Measurements from ENCODE around the gene UCP2. TPM values are rescaled to one million over a fixed set of nuclear protein-coding genes. Genes with fewer than 3 reads are reported as not detected.
A peak's percentile ranks its signal among the peaks of the same experiment; 100 is the strongest.

The UCP2 gene
- total and polyA plus RNA-seq, 4 donors = 12.2 to 62.0 (median 36.9) TPM

DNA sequence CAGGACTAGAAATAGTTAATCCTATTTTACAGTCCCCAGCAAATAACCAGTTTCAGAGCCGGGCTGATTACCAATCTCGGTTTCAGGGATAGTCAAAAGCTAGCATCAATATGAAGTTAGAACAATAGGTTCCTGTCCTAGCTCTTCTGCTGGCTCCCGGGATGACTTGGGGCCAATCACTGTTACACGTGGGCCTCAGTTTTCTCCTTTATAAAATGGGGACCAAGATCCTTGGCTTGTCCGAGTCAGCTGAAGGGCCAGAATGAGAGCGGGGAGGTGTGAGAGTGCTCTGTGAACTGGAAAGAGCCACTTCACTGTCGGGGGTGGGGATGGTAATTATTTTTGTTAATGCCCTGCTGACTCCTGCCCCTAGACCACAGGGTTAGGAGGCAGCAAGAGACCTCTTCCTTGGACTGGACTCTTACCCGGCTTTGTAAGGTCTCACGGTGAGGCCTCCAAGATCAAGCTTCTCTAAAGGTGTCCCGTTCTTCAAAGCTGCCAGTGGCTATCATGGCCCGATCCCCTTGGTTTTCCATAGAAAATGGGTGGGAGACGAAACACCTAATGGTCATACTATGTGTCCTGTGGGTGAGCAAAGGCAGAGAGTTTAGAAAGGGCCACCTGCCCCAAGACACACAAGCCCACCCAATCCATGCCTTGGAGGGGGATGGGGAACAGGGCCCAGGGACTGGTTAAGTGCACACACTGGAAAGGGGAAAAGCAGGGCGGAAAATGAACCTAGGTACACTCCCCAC is 1.4 kb downstream of the UCP2 start:
- H3K9me3 ChIP-seq (ENCODE audit: control insufficient read depth, insufficient read depth, low read length) = no peaks in the 10 kb centered on the region
- H3K27ac ChIP-seq (ENCODE audit: low read depth, low read length) = no peak overlapping the region
- peak overlapping the region; percentile 92 for H3K4me3 ChIP-seq (ENCODE audit: low read depth, low read length)
- H3K27me3 ChIP-seq (ENCODE audit: control insufficient read depth, insufficient read depth, low read length) = no peaks in the 10 kb centered on the region
- peaks cover 20% of the 10 kb centered on the region for H3K36me3 ChIP-seq (ENCODE audit: control insufficient read depth, insufficient read depth, low read length)
- no peak for DNase-seq (ENCODE audit: low read depth in 4 of 6, low spot score in 6 of 6)
- WGBS (ENCODE audit: insufficient coverage) = 76% methylated on average over 7 of the region's 13 CpGs
- H3K4me1 ChIP-seq (ENCODE audit: control insufficient read depth, insufficient read depth, low read length) = peaks cover 32% of the 10 kb centered on the region

- Histone ChIP-seq H3K27ac (ENCODE audit: low read depth, low read length) (no peak overlapping the region), H3K4me1 (ENCODE audit: control insufficient read depth, insufficient read depth, low read length) (peaks cover 32% of the 10 kb centered on the region), H3K4me3 (ENCODE audit: low read depth, low read length) (no peak overlapping the region), H3K36me3 (ENCODE audit: control insufficient read depth, insufficient read depth, low read length) (peaks cover 28% of the 10 kb centered on the region), H3K9me3 (ENCODE audit: control insufficient read depth, insufficient read depth, low read length) (no peaks in the 10 kb centered on the region), H3K27me3 (ENCODE audit: control insufficient read depth, insufficient read depth, low read length) (no peaks in the 10 kb centered on the region)
- 91% methylated on average over 4 of the region's 6 CpGs for WGBS (ENCODE audit: insufficient coverage)
- no peak for DNase-seq (ENCODE audit: low read depth in 4 of 6, low spot score in 6 of 6)
These were observed 2.4 kb downstream of the UCP2 start for GRCh38 chr11:73980001-73980961.

- Histone ChIP-seq H3K27me3 (ENCODE audit: control insufficient read depth, insufficient read depth, low read length) (no peaks in the 10 kb centered on the region), H3K36me3 (ENCODE audit: control insufficient read depth, insufficient read depth, low read length) (peaks cover 36% of the 10 kb centered on the region), H3K9me3 (ENCODE audit: control insufficient read depth, insufficient read depth, low read length) (no peaks in the 10 kb centered on the region), H3K4me1 (ENCODE audit: control insufficient read depth, insufficient read depth, low read length) (peaks cover 27% of the 10 kb centered on the region), H3K4me3 (ENCODE audit: low read depth, low read length) (no peak overlapping the region), H3K27ac (ENCODE audit: low read depth, low read length) (no peak overlapping the region)
- 94% methylated on average over 3 of the region's 3 CpGs for WGBS (ENCODE audit: insufficient coverage)
- no peak for DNase-seq (ENCODE audit: low read depth in 4 of 6, low spot score in 6 of 6)
These were observed 4.0 kb downstream of the UCP2 start for GRCh38 chr11:73978576-73979086.

DNA sequence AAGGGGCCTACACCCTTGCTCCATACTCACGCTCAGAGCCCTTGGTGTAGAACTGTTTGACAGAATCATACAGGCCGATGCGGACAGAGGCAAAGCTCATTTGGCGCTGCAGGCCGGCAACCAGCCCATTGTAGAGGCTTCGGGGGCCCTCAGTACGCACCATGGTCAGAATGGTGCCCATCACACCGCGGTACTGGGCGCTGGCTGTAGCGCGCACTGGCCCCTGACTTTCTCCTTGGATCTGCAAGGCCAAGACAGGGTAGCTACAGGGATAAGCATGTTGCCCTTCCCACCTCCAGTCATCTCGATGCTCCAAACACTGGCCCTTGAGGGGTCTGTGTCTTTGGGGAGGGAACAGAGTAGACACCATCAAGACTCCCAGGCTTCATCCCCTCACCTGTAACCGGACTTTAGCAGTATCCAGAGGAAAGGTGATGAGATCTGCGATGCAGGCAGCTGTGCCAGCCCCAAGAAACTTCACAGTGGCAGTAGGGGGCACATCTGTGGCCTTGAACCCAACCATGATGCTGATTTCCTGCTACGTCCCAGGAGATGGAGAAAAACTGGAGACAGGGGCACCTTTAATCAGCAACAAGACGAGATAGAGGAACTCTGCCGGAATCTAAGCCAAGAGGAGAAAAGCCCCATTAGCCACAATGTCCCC is 4.7 kb downstream of the UCP2 start:
- H3K36me3 ChIP-seq (ENCODE audit: control insufficient read depth, insufficient read depth, low read length) = peaks cover 36% of the 10 kb centered on the region
- 96% methylated on average over 16 of the region's 18 CpGs for WGBS (ENCODE audit: insufficient coverage)
- DNase-seq (ENCODE audit: low read depth in 4 of 6, low spot score in 6 of 6) = no peak
- H3K27ac ChIP-seq (ENCODE audit: low read depth, low read length) = no peak overlapping the region
- no peak overlapping the region for H3K4me3 ChIP-seq (ENCODE audit: low read depth, low read length)
- H3K27me3 ChIP-seq (ENCODE audit: control insufficient read depth, insufficient read depth, low read length) = no peaks in the 10 kb centered on the region
- no peaks in the 10 kb centered on the region for H3K9me3 ChIP-seq (ENCODE audit: control insufficient read depth, insufficient read depth, low read length)
- peaks cover 20% of the 10 kb centered on the region for H3K4me1 ChIP-seq (ENCODE audit: control insufficient read depth, insufficient read depth, low read length)

DNA sequence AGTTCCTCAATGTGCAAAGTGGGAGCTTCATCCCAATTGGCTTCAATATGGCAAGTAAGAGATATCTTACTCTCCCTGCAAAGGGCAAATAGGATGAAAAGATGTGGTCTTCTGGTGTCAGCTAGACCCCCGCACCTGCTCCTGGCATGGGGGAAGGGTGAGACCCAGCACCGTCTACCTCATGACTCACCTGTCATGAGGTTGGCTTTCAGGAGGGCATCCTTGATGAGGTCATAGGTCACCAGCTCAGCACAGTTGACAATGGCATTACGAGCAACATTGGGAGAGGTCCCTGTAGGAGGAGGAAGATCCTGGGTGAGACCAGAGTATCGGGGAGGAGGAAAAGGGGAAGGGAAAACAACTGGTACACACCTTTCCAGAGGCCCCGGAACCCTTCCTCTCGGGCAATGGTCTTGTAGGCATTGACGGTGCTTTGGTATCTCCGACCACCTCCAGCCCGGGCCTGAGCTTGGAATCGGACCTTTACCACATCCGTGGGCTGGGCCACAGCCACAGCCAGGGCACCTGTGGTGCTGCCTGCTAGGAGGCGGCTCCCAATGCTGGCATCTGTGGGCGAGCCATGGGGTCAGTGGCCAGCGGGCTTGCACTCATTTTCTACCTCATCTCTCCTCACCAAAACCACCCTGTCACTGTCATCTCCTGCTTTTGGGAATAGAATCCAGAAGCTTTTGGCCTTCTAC is 6.0 kb downstream of the UCP2 start:
- H3K4me1 ChIP-seq (ENCODE audit: control insufficient read depth, insufficient read depth, low read length) = peaks cover 8% of the 10 kb centered on the region
- no peak overlapping the region for H3K4me3 ChIP-seq (ENCODE audit: low read depth, low read length)
- no peak for DNase-seq (ENCODE audit: low read depth in 4 of 6, low spot score in 6 of 6)
- WGBS (ENCODE audit: insufficient coverage) = 97% methylated on average over 14 of the region's 14 CpGs
- H3K27ac ChIP-seq (ENCODE audit: low read depth, low read length) = no peak overlapping the region
- H3K9me3 ChIP-seq (ENCODE audit: control insufficient read depth, insufficient read depth, low read length) = no peaks in the 10 kb centered on the region
- H3K27me3 ChIP-seq (ENCODE audit: control insufficient read depth, insufficient read depth, low read length) = no peaks in the 10 kb centered on the region
- H3K36me3 ChIP-seq (ENCODE audit: control insufficient read depth, insufficient read depth, low read length) = peaks cover 36% of the 10 kb centered on the region

DNA sequence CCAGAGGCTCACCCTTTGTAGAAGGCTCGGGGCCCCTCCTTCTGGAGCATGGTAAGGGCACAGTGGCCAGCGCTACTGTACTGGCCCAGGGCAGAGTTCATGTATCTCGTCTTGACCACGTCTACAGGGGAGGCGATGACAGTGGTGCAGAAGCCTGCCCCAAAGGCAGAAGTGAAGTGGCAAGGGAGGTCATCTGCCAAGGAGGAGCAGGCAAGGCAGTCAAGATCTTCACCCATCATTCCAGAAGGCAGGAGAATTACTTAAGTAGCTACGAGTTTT is 7.2 kb downstream of the UCP2 start:
- H3K9me3 ChIP-seq (ENCODE audit: control insufficient read depth, insufficient read depth, low read length) = no peaks in the 10 kb centered on the region
- DNase-seq (ENCODE audit: low read depth in 4 of 6, low spot score in 6 of 6) = no peak
- 88% methylated on average over 6 of the region's 6 CpGs for WGBS (ENCODE audit: insufficient coverage)

DNA sequence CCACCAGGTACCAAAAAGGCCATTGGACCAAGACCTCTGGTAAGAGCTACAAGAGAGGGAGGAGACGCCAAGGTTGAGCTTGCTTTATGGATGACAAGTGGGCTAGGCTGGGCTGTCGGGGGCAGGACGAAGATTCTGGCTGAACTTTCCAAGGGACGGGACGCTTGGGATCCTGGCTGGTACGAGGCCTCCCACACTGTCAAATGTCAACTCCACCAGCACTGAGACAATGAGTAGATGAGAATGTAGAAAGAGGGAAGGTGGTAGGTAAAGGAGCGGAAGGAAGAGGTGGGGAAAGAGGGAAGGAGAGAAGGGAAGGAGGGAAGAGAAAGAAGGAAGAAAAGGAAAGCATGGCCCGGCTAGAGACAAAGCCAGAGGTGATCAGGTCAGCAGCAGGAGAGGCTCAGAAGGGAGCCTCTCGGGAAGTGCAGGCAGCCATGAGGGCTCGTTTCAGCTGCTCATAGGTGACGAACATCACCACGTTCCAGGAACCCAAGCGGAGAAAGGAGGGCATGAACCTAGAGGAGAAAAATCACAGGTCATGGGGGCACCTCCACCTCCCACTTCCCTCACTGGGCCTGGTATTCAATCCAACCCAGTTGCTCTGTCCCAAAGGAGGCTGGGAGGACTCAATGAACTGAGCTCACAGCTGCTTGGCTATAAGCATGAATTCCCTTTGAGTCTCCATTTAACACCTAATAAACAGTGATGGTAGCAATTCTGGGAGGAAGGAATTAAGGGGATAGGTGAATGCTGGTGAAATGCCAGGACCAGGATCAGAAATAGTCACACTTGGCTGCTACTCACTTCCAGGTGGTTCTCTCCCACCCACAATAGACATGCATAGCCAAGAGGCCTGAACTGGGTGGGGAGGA is 7.8 kb downstream of the UCP2 start:
- WGBS (ENCODE audit: insufficient coverage) = 93% methylated on average over 9 of the region's 13 CpGs
- no peaks in the 10 kb centered on the region for H3K4me1 ChIP-seq (ENCODE audit: control insufficient read depth, insufficient read depth, low read length)
- H3K27ac ChIP-seq (ENCODE audit: low read depth, low read length) = no peak overlapping the region
- H3K27me3 ChIP-seq (ENCODE audit: control insufficient read depth, insufficient read depth, low read length) = no peaks in the 10 kb centered on the region
- no peak overlapping the region for H3K4me3 ChIP-seq (ENCODE audit: low read depth, low read length)
- H3K36me3 ChIP-seq (ENCODE audit: control insufficient read depth, insufficient read depth, low read length) = peaks cover 36% of the 10 kb centered on the region
- H3K9me3 ChIP-seq (ENCODE audit: control insufficient read depth, insufficient read depth, low read length) = no peaks in the 10 kb centered on the region
- DNase-seq (ENCODE audit: low read depth in 4 of 6, low spot score in 6 of 6) = no peak

More for the DNA sequence above, 7.2 kb downstream of the UCP2 start:
- H3K27me3 ChIP-seq (ENCODE audit: control insufficient read depth, insufficient read depth, low read length) = no peaks in the 10 kb centered on the region
- no peak overlapping the region for H3K4me3 ChIP-seq (ENCODE audit: low read depth, low read length)
- peaks cover 3% of the 10 kb centered on the region for H3K4me1 ChIP-seq (ENCODE audit: control insufficient read depth, insufficient read depth, low read length)
- H3K36me3 ChIP-seq (ENCODE audit: control insufficient read depth, insufficient read depth, low read length) = peaks cover 36% of the 10 kb centered on the region
- H3K27ac ChIP-seq (ENCODE audit: low read depth, low read length) = no peak overlapping the region

GRCh38 chr11:73972620-73973449 is 9.8 kb downstream of the UCP2 start:
- no peaks in the 10 kb centered on the region for H3K27me3 ChIP-seq (ENCODE audit: control insufficient read depth, insufficient read depth, low read length)
- H3K4me3 ChIP-seq (ENCODE audit: low read depth, low read length) = no peak overlapping the region
- H3K27ac ChIP-seq (ENCODE audit: low read depth, low read length) = no peak overlapping the region
- no peak for DNase-seq (ENCODE audit: low read depth in 4 of 6, low spot score in 6 of 6)
- no peaks in the 10 kb centered on the region for H3K4me1 ChIP-seq (ENCODE audit: control insufficient read depth, insufficient read depth, low read length)
- H3K36me3 ChIP-seq (ENCODE audit: control insufficient read depth, insufficient read depth, low read length) = peaks cover 33% of the 10 kb centered on the region
- no peaks in the 10 kb centered on the region for H3K9me3 ChIP-seq (ENCODE audit: control insufficient read depth, insufficient read depth, low read length)
- WGBS (ENCODE audit: insufficient coverage) = 92% methylated on average over 9 of the region's 11 CpGs
